IPS-20b (cell line): Measurements from ENCODE around the gene SPATC1L.
"Not testable (repeated sequence)": the region's sequence is repeated elsewhere in the genome, so short reads cannot be mapped to it uniquely, and the experiment has no call there.

ENCODE experiments used
- H3K27ac ChIP-seq: one replicate; pipeline ENCODE4 v1.5.1; 2013; ENCODE audit warnings: low read length
- H3K27me3 ChIP-seq: 2 replicates; pipeline ENCODE4 v1.6.1; 2013; ENCODE audit warnings: mild to moderate bottlenecking, low read length, inconsistent platforms; ENCODE audit not compliant: insufficient read depth
- H3K36me3 ChIP-seq: 2 replicates; pipeline ENCODE4 v1.6.1; 2013; ENCODE audit warnings: low read depth, mild to moderate bottlenecking, inconsistent platforms, low read length, moderate library complexity; ENCODE audit not compliant: insufficient read depth
- H3K4me1 ChIP-seq: 2 replicates; pipeline ENCODE4 v1.6.1; 2013; ENCODE audit warnings: mild to moderate bottlenecking, control low read depth, inconsistent platforms, low read length, moderate library complexity; ENCODE audit not compliant: insufficient read depth
- H3K4me3 ChIP-seq: 2 replicates; pipeline ENCODE4 v1.5.1; 2013; ENCODE audit warnings: mild to moderate bottlenecking, low read length, inconsistent platforms
- H3K9ac ChIP-seq: 2 replicates; pipeline ENCODE4 v1.6.1; 2013; ENCODE audit warnings: low read depth, mild to moderate bottlenecking, inconsistent platforms, low read length, moderate library complexity
- H3K9me3 ChIP-seq: 2 replicates; pipeline ENCODE4 v1.6.1; 2013; ENCODE audit warnings: mild to moderate bottlenecking, low read depth, low read length, inconsistent platforms; ENCODE audit not compliant: insufficient read depth

SPATC1L gene

GRCh38 chr21:46154155-46154954 is 29.9 kb downstream of the SPATC1L start:
- Histone ChIP-seq H3K9me3 (no peaks in the 10 kb centered on the region), H3K4me1 (peaks cover 5% of the 10 kb centered on the region; the same call in 1 of the 2 replicates), H3K36me3 (0 out of 2 replicates have a peak, but pooled peaks cover 3% of the 10 kb centered on the region), H3K27ac (no peak overlapping the region), H3K4me3 (no peak overlapping the region), H3K9ac (no peak overlapping the region), H3K27me3 (no peaks in the 10 kb centered on the region)

- Histone ChIP-seq H3K9ac (peak overlapping the region; percentile 45; the same call in 1 of the 2 replicates), H3K27ac (peak overlapping the region; percentile 36), H3K4me3 (no peak overlapping the region), H3K9me3 (no peaks in the 10 kb centered on the region), H3K4me1 (peaks cover 5% of the 10 kb centered on the region; the same call in 1 of the 2 replicates), H3K27me3 (no peaks in the 10 kb centered on the region), H3K36me3 (0 out of 2 replicates have a peak, but pooled peaks cover 3% of the 10 kb centered on the region)
Measured at GRCh38 chr21:46153247-46154154, 30.8 kb downstream of the SPATC1L start.

- Histone ChIP-seq H3K27ac (peak overlapping the region; percentile 36), H3K9ac (peak overlapping the region; percentile 45; the same call in 1 of the 2 replicates), H3K9me3 (no peaks in the 10 kb centered on the region), H3K36me3 (0 out of 2 replicates have a peak, but pooled peaks cover 3% of the 10 kb centered on the region), H3K27me3 (no peaks in the 10 kb centered on the region), H3K4me3 (no peak overlapping the region), H3K4me1 (peaks cover 5% of the 10 kb centered on the region; the same call in 1 of the 2 replicates)
Measured at GRCh38 chr21:46152927-46153246, 31.4 kb downstream of the SPATC1L start.

- Histone ChIP-seq H3K27me3 (no peaks in the 10 kb centered on the region), H3K4me1 (peaks cover 5% of the 10 kb centered on the region; the same call in 1 of the 2 replicates), H3K9ac (peak overlapping the region; percentile 45; the same call in 1 of the 2 replicates), H3K4me3 (no peak overlapping the region), H3K27ac (peak overlapping the region; percentile 23), H3K36me3 (0 out of 2 replicates have a peak, but pooled peaks cover 3% of the 10 kb centered on the region), H3K9me3 (no peaks in the 10 kb centered on the region)
Measured at GRCh38 chr21:46151989-46152926, 32.0 kb downstream of the SPATC1L start.

GRCh38 chr21:46151261-46151988 is 32.8 kb downstream of the SPATC1L start:
- no peak overlapping the region for H3K9ac ChIP-seq
- no peaks in the 10 kb centered on the region for H3K9me3 ChIP-seq
- no peak overlapping the region for H3K27ac ChIP-seq
- no peak overlapping the region for H3K4me3 ChIP-seq
- H3K27me3 ChIP-seq, result no peaks in the 10 kb centered on the region
- 0 out of 2 replicates have a peak, but pooled peaks cover under 1% of the 10 kb centered on the region for H3K36me3 ChIP-seq
- H3K4me1 ChIP-seq, result peaks cover 5% of the 10 kb centered on the region; the same call in 1 of the 2 replicates

- no peak overlapping the region for H3K27ac ChIP-seq
- no peaks in the 10 kb centered on the region for H3K27me3 ChIP-seq
- H3K9me3 ChIP-seq, result no peaks in the 10 kb centered on the region
- H3K36me3 ChIP-seq, result no peaks in the 10 kb centered on the region
- no peak overlapping the region for H3K4me3 ChIP-seq
- H3K4me1 ChIP-seq, result peaks cover 5% of the 10 kb centered on the region; the same call in 1 of the 2 replicates
- no peak overlapping the region for H3K9ac ChIP-seq
Measured at GRCh38 chr21:46150491-46151121, 33.7 kb downstream of the SPATC1L start.

GRCh38 chr21:46150073-46150472 is 34.2 kb downstream of the SPATC1L start:
- Histone ChIP-seq H3K27ac (no peak overlapping the region), H3K9me3 (no peaks in the 10 kb centered on the region), H3K27me3 (no peaks in the 10 kb centered on the region), H3K4me1 (peaks cover 5% of the 10 kb centered on the region; the same call in 1 of the 2 replicates), H3K36me3 (no peaks in the 10 kb centered on the region), H3K9ac (no peak overlapping the region), H3K4me3 (no peak overlapping the region)

GRCh38 chr21:46149205-46149901 is 34.9 kb downstream of the SPATC1L start:
- no peak overlapping the region for H3K4me3 ChIP-seq
- H3K4me1 ChIP-seq, result peaks cover 5% of the 10 kb centered on the region; the same call in 1 of the 2 replicates
- H3K36me3 ChIP-seq, result no peaks in the 10 kb centered on the region
- no peak overlapping the region for H3K27ac ChIP-seq
- H3K27me3 ChIP-seq, result no peaks in the 10 kb centered on the region
- H3K9me3 ChIP-seq, result no peaks in the 10 kb centered on the region
- no peak overlapping the region for H3K9ac ChIP-seq

- Histone ChIP-seq H3K27me3 (no peaks in the 10 kb centered on the region), H3K9ac (no peak overlapping the region), H3K9me3 (no peaks in the 10 kb centered on the region)
Measured at GRCh38 chr21:46148106-46148505, 36.2 kb downstream of the SPATC1L start.

GRCh38 chr21:46147429-46147828 is 36.8 kb downstream of the SPATC1L start:
- not testable (repeated sequence) for H3K9ac ChIP-seq, H3K27me3 ChIP-seq

More at GRCh38 chr21:46148106-46148505, 36.2 kb downstream of the SPATC1L start:
- no peak overlapping the region for H3K27ac ChIP-seq
- H3K4me1 ChIP-seq, result peaks cover 5% of the 10 kb centered on the region; the same call in 1 of the 2 replicates
- no peaks in the 10 kb centered on the region for H3K36me3 ChIP-seq
- no peak overlapping the region for H3K4me3 ChIP-seq

More at GRCh38 chr21:46147429-46147828, 36.8 kb downstream of the SPATC1L start:
- not testable (repeated sequence) for H3K9me3 ChIP-seq, H3K4me3 ChIP-seq, H3K4me1 ChIP-seq, H3K36me3 ChIP-seq, H3K27ac ChIP-seq
